ENCODE measurements around the gene AMELX.

- TF ChIP-seq CTCF (conservative IDR thresholded peaks at IDR 0.05 in 1 of 2, IDR thresholded peaks at IDR 0.05 in 1 of 2; ENCODE audit: extremely low read depth in 1 of 2, insufficient read depth in 1 of 2, low read depth in 1 of 2, low read length in 2 of 2) (no peak), EZH2 (IDR thresholded peaks at IDR 0.05; ENCODE audit: borderline replicate concordance, low read length) (no peak)
These were observed 11.6 kb downstream of the AMELX start for GRCh38 chrX:11304829-11305228.

All from mammary epithelial cell (primary cell).